ENCODE measurements around the gene PDHB. TPM values are rescaled to one million over a fixed set of nuclear protein-coding genes. Genes with fewer than 3 reads are reported as not detected.

PDHB gene
- total and polyA plus RNA-seq, 10 of the 15 experiments (the other 5 are each of a cell fraction or from before 2014, with no cell fraction given): 62.9 to 224 (median 93.2) TPM

- ATAC-seq: no peak
- no peaks in the 10 kb centered on the region for H3K9me3 ChIP-seq (replicated peaks; ENCODE audit: control insufficient read depth, insufficient read depth, low read length)
- no peaks in the 10 kb centered on the region for H4K20me1 ChIP-seq (ENCODE audit: control insufficient read depth, insufficient read depth)
- no peak for FAIRE-seq
- DNase-seq (ENCODE audit: low read depth, low spot score): no peak
- BruUV-seq (replicated peaks): no TSS peak
- H3K36me3 ChIP-seq (ENCODE audit: control insufficient read depth in 2 of 2, insufficient read depth in 2 of 2, low read length in 1 of 2): no peaks in the 10 kb centered on the region
- no peak overlapping the region for H2AFZ ChIP-seq (ENCODE audit: control insufficient read depth, low read depth, low read length)
- in situ Hi-C loops (cut with MboI) (no loop called here), intact Hi-C loops (cut with micrococcal nuclease; ENCODE audit: unreplicated experiment) (no loop called here)
- no peaks in the 10 kb centered on the region for H3K79me2 ChIP-seq (ENCODE audit: control insufficient read depth, insufficient read depth, low read length)
- CTCF ChIA-PET: no interaction called here
- H3K4me1 ChIP-seq (ENCODE audit: control insufficient read depth, insufficient read depth, low read length): peaks cover 6% of the 10 kb centered on the region; the same call in 1 of the 2 replicates
- H3K27ac ChIP-seq (ENCODE audit: control insufficient read depth, insufficient read depth): no peak overlapping the region
- no peak overlapping the region for H3K4me3 ChIP-seq
- no peaks in the 10 kb centered on the region for H3K27me3 ChIP-seq (replicated peaks in 1 of 2; ENCODE audit: control insufficient read depth in 2 of 2, insufficient read depth in 2 of 2, low read length in 1 of 2)
- SMC1A ChIA-PET (ENCODE audit: uncharacterized antibody, unreplicated experiment): interaction anchor here (0.6 kb wide), 2 partner anchors 56 to 150 kb away, joined by 3 read pairs; no protein-coding TSS in a partner anchor
- RAD21 ChIA-PET (ENCODE audit: unreplicated experiment): no interaction called here
- POLR2A ChIA-PET: no interaction called here
- H3K4me2 ChIP-seq (ENCODE audit: control insufficient read depth, insufficient read depth): no peak overlapping the region
- H3K9ac ChIP-seq (ENCODE audit: control insufficient read depth, insufficient read depth, low read length): no peak overlapping the region
- WGBS (ENCODE audit: insufficient coverage, insufficient replicate concordance, low lambda C conversion rate, missing lambda C conversion rate): 63% methylated on average over 12 of the region's 12 CpGs
- TF ChIP-seq PAX5 (IDR thresholded peaks at IDR 0.05; ENCODE audit: borderline replicate concordance, low read depth, low read length) (no peak), KLF5 (IDR thresholded peaks at IDR 0.05; ENCODE audit: partially characterized antibody) (no peak), TARDBP (IDR thresholded peaks at IDR 0.05; ENCODE audit: borderline replicate concordance) (no peak), SREBF2 (IDR thresholded peaks at IDR 0.05; ENCODE audit: low read length) (no peak), KDM1A (IDR thresholded peaks at IDR 0.05; ENCODE audit: borderline replicate concordance) (no peak), BRCA1 (IDR thresholded peaks at IDR 0.05; ENCODE audit: low read depth, low read length) (no peak), E2F8 (IDR thresholded peaks at IDR 0.05; ENCODE audit: low read depth, partially characterized antibody) (no peak), POLR2AphosphoS5 (IDR thresholded peaks at IDR 0.05; ENCODE audit: low read length) (no peak), HSF1 (IDR thresholded peaks at IDR 0.05; ENCODE audit: low read depth, low read length) (no peak), CTCF (IDR thresholded peaks at IDR 0.05 in 2 of 3, conservative IDR thresholded peaks at IDR 0.05 in 1 of 3; ENCODE audit: control insufficient read depth in 2 of 3, extremely low read depth in 1 of 3, insufficient read depth in 1 of 3, low read depth in 3 of 3, low read length in 3 of 3) (no peak), YBX1 (IDR thresholded peaks at IDR 0.05) (no peak), ASH2L (IDR thresholded peaks at IDR 0.05; ENCODE audit: borderline replicate concordance, low read depth) (no peak), RBBP5 (conservative IDR thresholded peaks at IDR 0.05) (no peak), BCL11A (IDR thresholded peaks at IDR 0.05; ENCODE audit: low read depth, low read length) (no peak), NFYA (IDR thresholded peaks at IDR 0.05; ENCODE audit: borderline replicate concordance, low read depth, low read length) (no peak)
- TF ChIP-seq, protein P1, sequence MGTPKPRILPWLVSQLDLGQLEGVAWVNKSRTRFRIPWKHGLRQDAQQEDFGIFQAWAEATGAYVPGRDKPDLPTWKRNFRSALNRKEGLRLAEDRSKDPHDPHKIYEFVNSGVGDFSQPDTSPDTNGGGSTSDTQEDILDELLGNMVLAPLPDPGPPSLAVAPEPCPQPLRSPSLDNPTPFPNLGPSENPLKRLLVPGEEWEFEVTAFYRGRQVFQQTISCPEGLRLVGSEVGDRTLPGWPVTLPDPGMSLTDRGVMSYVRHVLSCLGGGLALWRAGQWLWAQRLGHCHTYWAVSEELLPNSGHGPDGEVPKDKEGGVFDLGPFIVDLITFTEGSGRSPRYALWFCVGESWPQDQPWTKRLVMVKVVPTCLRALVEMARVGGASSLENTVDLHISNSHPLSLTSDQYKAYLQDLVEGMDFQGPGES (IDR thresholded peaks at IDR 0.05): no peak
- TF ChIP-seq, protein P2, sequence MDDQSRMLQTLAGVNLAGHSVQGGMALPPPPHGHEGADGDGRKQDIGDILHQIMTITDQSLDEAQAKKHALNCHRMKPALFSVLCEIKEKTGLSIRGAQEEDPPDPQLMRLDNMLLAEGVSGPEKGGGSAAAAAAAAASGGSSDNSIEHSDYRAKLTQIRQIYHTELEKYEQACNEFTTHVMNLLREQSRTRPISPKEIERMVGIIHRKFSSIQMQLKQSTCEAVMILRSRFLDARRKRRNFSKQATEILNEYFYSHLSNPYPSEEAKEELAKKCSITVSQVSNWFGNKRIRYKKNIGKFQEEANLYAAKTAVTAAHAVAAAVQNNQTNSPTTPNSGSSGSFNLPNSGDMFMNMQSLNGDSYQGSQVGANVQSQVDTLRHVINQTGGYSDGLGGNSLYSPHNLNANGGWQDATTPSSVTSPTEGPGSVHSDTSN (IDR thresholded peaks at IDR 0.05; ENCODE audit: insufficient replicate concordance, low read depth, low read length): no peak
Observed at GRCh38 chr3:58470363-58471024, 36.9 kb upstream of the PDHB start.

All from GM12878 (cell line).